HCT116 (cell line): Measurements from ENCODE around the gene IFI27L2. TPM values are rescaled to one million over a fixed set of nuclear protein-coding genes. Genes with fewer than 3 reads are reported as not detected.

Experiments used
- ATAC-seq: fragments of 200-7000 bp; cut with Tn5 transposase; 2 replicates; pipeline ENCODE4 v1.9.1; 2020; ENCODE audit warnings: mild to moderate bottlenecking, moderate library complexity
- BruUV-seq: library from RNA; stranded (reverse); fragments of 400-500 nt; replicated peaks from 2 replicates; lab custom pipeline; 2021; lab: Mats Ljungman, UMichigan
- CTCF ChIA-PET: fragments of 300-600 bp; sonication (Branson Sonifier 250); formaldehyde crosslinking; loops from one replicate; lab custom pipeline; 2021; ENCODE audit warnings: antibody characterized with exemption; lab: Charles Lee
- POLR2A ChIA-PET: fragments of 300-600, 350-600 bp; sonication (Branson Sonifier 250); formaldehyde crosslinking; loops from one replicate; lab custom pipeline; 2021; ENCODE audit warnings: antibody characterized with exemption; lab: Charles Lee
- RAD21 ChIA-PET, 2 experiments: fragments of 300-600 bp; sonication (Branson Sonifier 250); formaldehyde crosslinking; loops; one replicate each; lab custom pipeline; 2023; ENCODE audit warnings: low total read pairs in 2 of 2; ENCODE audit not compliant: uncharacterized antibody in 2 of 2, unreplicated experiment in 2 of 2, low non-redundant PET in 1 of 2; lab: Charles Lee
- DNase-seq: peaks from one replicate; pipeline ENCODE4 v3.0.0-alpha.2; 2010; ENCODE audit warnings: low read depth, low spot score
- H2AFZ ChIP-seq: fragments of 200-600 bp; shearing (Covaris generic), sonication (generic); 2 replicates; pipeline ENCODE4 v1.6.1; 2017; ENCODE audit warnings: low read depth, mixed run types, mixed read lengths, antibody characterized with exemption, low read length; ENCODE audit not compliant: poor library complexity, severe bottlenecking
- H3K27ac ChIP-seq: 2 replicates; pipeline ENCODE4 v1.5.1; 2012; ENCODE audit warnings: low read depth, low read length
- H3K27me3 ChIP-seq: fragments of 200-600 bp; sonication (generic); 2 replicates; pipeline ENCODE4 v1.6.1; 2016; ENCODE audit warnings: mixed run types, low read length, mixed read lengths; ENCODE audit not compliant: insufficient read depth
- H3K36me3 ChIP-seq, 2 experiments: fragments of 200-500 bp in 1 of 2; fragments of 200-600 bp in 1 of 2; sonication (Bioruptor generic) in 1 of 2; sonication (generic) in 1 of 2; 2 replicates each; pipeline versions ENCODE4 v1.5.1 to v1.6.1; 2014 to 2016; ENCODE audit warnings: low read length in 2 of 2, inconsistent platforms in 1 of 2, mixed read lengths in 1 of 2, mixed run types in 1 of 2; ENCODE audit not compliant: insufficient read depth in 2 of 2, control insufficient read depth in 1 of 2
- H3K4me1 ChIP-seq, 2 experiments: fragments of 200-600 bp in 1 of 2; sonication (generic) in 1 of 2; 2 replicates each; pipeline versions ENCODE4 v1.5.1 to v1.6.1; 2012 to 2017; ENCODE audit warnings: low read length in 2 of 2, inconsistent platforms in 1 of 2, mild to moderate bottlenecking in 1 of 2, mixed read lengths in 1 of 2, mixed run types in 1 of 2, moderate library complexity in 1 of 2; ENCODE audit not compliant: insufficient read depth in 2 of 2, control insufficient read depth in 1 of 2
- H3K4me2 ChIP-seq: fragments of 200-600 bp; sonication (generic); 2 replicates; pipeline ENCODE4 v1.6.1; 2017; ENCODE audit warnings: mixed run types, low read length, mixed read lengths
- H3K4me3 ChIP-seq, 2 experiments: fragments of 200-600 bp in 1 of 2; sonication (generic) in 1 of 2; replicated peaks in 1 of 2; 2 replicates each; pipeline ENCODE4 v1.5.1; 2011 to 2016; ENCODE audit warnings: low read length in 2 of 2, control low read depth in 1 of 2, low read depth in 1 of 2, mild to moderate bottlenecking in 1 of 2, mixed read lengths in 1 of 2, mixed run types in 1 of 2
- H3K79me2 ChIP-seq: fragments of 200-600 bp; sonication (generic); 2 replicates; pipeline ENCODE4 v1.6.1; 2017; ENCODE audit warnings: mild to moderate bottlenecking, mixed run types, low read length, moderate library complexity, mixed read lengths; ENCODE audit not compliant: insufficient read depth
- H3K9ac ChIP-seq: fragments of 200-600 bp; sonication (generic); 2 replicates; pipeline ENCODE4 v1.6.1; 2016; ENCODE audit warnings: low read length, mixed read lengths
- H3K9me2 ChIP-seq: fragments of 200-600 bp; sonication (generic), shearing (Covaris generic); 2 replicates; pipeline ENCODE4 v1.6.1; 2017; ENCODE audit warnings: mixed run types, mild to moderate bottlenecking, moderate library complexity; ENCODE audit not compliant: insufficient read depth
- H3K9me3 ChIP-seq, 2 experiments: fragments of 200-500 bp in 1 of 2; fragments of 200-600 bp in 1 of 2; sonication (Bioruptor generic) in 1 of 2; sonication (generic) in 1 of 2; 2 replicates each; pipeline ENCODE4 v1.6.1; 2014 to 2017; ENCODE audit warnings: low read length in 2 of 2, mixed read lengths in 2 of 2, inconsistent platforms in 1 of 2, low read depth in 1 of 2, mild to moderate bottlenecking in 1 of 2, mixed run types in 1 of 2, moderate library complexity in 1 of 2; ENCODE audit not compliant: control insufficient read depth in 1 of 2, insufficient read depth in 1 of 2
- H4K20me1 ChIP-seq: fragments of 200-600 bp; sonication (generic), shearing (Covaris generic); 2 replicates; pipeline ENCODE4 v1.6.1; 2017; ENCODE audit warnings: mixed run types, mild to moderate bottlenecking, moderate library complexity; ENCODE audit not compliant: insufficient read depth
- CBX3 ChIP-seq: IDR thresholded peaks from 2 replicates; pipeline ENCODE4 v1.6.1; 2012; ENCODE audit warnings: low read depth
- CEBPB ChIP-seq: IDR thresholded peaks from 2 replicates; pipeline ENCODE4 v1.6.1; 2012; ENCODE audit warnings: low read depth
- EGR1 ChIP-seq: IDR thresholded peaks from 2 replicates; pipeline ENCODE4 v1.6.1; 2012; ENCODE audit warnings: low read depth
- ELF1 ChIP-seq: IDR thresholded peaks from 2 replicates; pipeline ENCODE4 v1.6.1; 2012; ENCODE audit warnings: low read depth, borderline replicate concordance
- EZH2phosphoT487 ChIP-seq: fragments of 200-600 bp; IDR thresholded peaks from 2 replicates; pipeline ENCODE4 v1.6.1; 2018; ENCODE audit warnings: antibody characterized with exemption, borderline replicate concordance
- FOSL1 ChIP-seq: IDR thresholded peaks from 2 replicates; pipeline ENCODE4 v1.6.1; 2012; ENCODE audit warnings: low read depth
- POLR2A ChIP-seq: IDR thresholded peaks from 2 replicates; pipeline ENCODE4 v1.7.0; 2011; ENCODE audit warnings: borderline replicate concordance; ENCODE audit not compliant: insufficient read depth, insufficient read length; ENCODE audit errors: extremely low read depth
- SP1 ChIP-seq: IDR thresholded peaks from 2 replicates; pipeline ENCODE4 v1.6.1; 2012; ENCODE audit warnings: low read depth
- SRF ChIP-seq: IDR thresholded peaks from 2 replicates; pipeline ENCODE4 v1.6.1; 2012; ENCODE audit warnings: low read depth
- TCF7L2 ChIP-seq: IDR thresholded peaks from 2 replicates; pipeline ENCODE4 v1.7.0; 2011; ENCODE audit warnings: borderline replicate concordance, inconsistent platforms; ENCODE audit not compliant: insufficient read depth, insufficient read length; ENCODE audit errors: extremely low read depth
- ZFX ChIP-seq: fragments of 450-650 bp; IDR thresholded peaks from 2 replicates; pipeline ENCODE4 v1.6.1; 2017
- intact Hi-C: fragments of 100-400 bp; cut with micrococcal nuclease; formaldehyde crosslinking; loops from 2 replicates; pipeline ENCODE4 v1.10.0; 2022
- total RNA-seq: library from RNA; stranded (reverse); gene quantifications from one replicate; pipeline ENCODE4 v1.2.1, GENCODE V29; 2021; ENCODE audit not compliant: unreplicated experiment
- TF ChIP-seq, protein P1 (sequence below): IDR thresholded peaks from 2 replicates; pipeline ENCODE4 v1.6.1; 2012
- TF ChIP-seq, protein P2 (sequence below): IDR thresholded peaks from 2 replicates; pipeline ENCODE4 v1.6.1; 2012; ENCODE audit warnings: low read depth

The IFI27L2 gene
- total RNA-seq, 1 experiment from 2014 or later, result 42.9 TPM

DNA sequence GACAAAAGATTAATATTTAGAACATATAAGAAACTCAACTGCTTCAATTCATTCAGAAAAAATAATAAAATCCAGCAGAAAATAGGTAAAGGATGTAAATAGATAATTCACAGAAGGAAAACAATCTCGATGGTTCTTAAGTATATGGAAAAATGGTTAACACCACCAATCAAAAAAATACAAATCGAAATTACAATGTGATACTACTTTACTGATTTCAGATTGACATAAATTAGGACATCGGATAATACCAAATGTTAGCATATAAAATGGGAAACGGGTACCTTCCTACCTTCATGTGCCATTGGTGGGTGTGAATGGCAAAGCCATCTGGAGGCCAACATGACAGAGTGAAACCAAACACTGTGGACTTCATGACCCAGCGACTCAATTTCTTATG, 43.1 kb upstream of the IFI27L2 start:
- intact Hi-C loops, result no loop called here
- BruUV-seq, result no TSS peak
- Histone ChIP-seq H3K36me3 (no peaks in the 10 kb centered on the region), H3K9ac (no peak overlapping the region), H3K4me3 (no peak overlapping the region), H4K20me1 (no peaks in the 10 kb centered on the region)
- no peak for DNase-seq
- CTCF ChIA-PET, result no interaction called here
- TF ChIP-seq EGR1 (no peak), CEBPB (no peak), SRF (no peak), FOSL1 (no peak)
- TF ChIP-seq, all 23 proteins: peak for 0
- Histone ChIP-seq H3K27ac (no peak overlapping the region), H2AFZ (no peak overlapping the region), H3K9me3 (no peaks in the 10 kb centered on the region), H3K4me1 (peaks cover 3 to 14% of the 10 kb centered on the region in 2 experiments; a peak in 3 of 4 replicates), H3K79me2 (no peaks in the 10 kb centered on the region), H3K27me3 (no peaks in the 10 kb centered on the region), H3K4me2 (no peak overlapping the region), H3K9me2 (no peaks in the 10 kb centered on the region)
- ChIA-PET POLR2A (interaction anchor here (1.1 kb wide), 1 partner anchor 27 kb away, joined by 4 read pairs; no protein-coding TSS in a partner anchor), RAD21 (no interaction called here)
- no peak for ATAC-seq

GRCh38 chr14:94171208-94171607, 41.8 kb upstream of the IFI27L2 start:
- Histone ChIP-seq H3K9me3 (no peaks in the 10 kb centered on the region), H3K27me3 (no peaks in the 10 kb centered on the region), H3K4me3 (no peak overlapping the region), H3K79me2 (no peaks in the 10 kb centered on the region), H3K4me1 (peaks cover 3 to 14% of the 10 kb centered on the region in 2 experiments; a peak in 3 of 4 replicates), H3K4me2 (no peak overlapping the region), H4K20me1 (no peaks in the 10 kb centered on the region), H3K9ac (no peak overlapping the region), H3K36me3 (no peaks in the 10 kb centered on the region), H3K27ac (no peak overlapping the region), H3K9me2 (no peaks in the 10 kb centered on the region), H2AFZ (no peak overlapping the region)
- intact Hi-C loops, result no loop called here
- RAD21 ChIA-PET, result no interaction called here
- TF ChIP-seq SRF (no peak), ZFX (no peak), ELF1 (no peak), TCF7L2 (no peak), SP1 (no peak), EZH2phosphoT487 (no peak), CEBPB (no peak), POLR2A (no peak), CBX3 (no peak)
- TF ChIP-seq, protein P1, sequence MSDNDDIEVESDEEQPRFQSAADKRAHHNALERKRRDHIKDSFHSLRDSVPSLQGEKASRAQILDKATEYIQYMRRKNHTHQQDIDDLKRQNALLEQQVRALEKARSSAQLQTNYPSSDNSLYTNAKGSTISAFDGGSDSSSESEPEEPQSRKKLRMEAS, result no peak
- TF ChIP-seq, protein P2, sequence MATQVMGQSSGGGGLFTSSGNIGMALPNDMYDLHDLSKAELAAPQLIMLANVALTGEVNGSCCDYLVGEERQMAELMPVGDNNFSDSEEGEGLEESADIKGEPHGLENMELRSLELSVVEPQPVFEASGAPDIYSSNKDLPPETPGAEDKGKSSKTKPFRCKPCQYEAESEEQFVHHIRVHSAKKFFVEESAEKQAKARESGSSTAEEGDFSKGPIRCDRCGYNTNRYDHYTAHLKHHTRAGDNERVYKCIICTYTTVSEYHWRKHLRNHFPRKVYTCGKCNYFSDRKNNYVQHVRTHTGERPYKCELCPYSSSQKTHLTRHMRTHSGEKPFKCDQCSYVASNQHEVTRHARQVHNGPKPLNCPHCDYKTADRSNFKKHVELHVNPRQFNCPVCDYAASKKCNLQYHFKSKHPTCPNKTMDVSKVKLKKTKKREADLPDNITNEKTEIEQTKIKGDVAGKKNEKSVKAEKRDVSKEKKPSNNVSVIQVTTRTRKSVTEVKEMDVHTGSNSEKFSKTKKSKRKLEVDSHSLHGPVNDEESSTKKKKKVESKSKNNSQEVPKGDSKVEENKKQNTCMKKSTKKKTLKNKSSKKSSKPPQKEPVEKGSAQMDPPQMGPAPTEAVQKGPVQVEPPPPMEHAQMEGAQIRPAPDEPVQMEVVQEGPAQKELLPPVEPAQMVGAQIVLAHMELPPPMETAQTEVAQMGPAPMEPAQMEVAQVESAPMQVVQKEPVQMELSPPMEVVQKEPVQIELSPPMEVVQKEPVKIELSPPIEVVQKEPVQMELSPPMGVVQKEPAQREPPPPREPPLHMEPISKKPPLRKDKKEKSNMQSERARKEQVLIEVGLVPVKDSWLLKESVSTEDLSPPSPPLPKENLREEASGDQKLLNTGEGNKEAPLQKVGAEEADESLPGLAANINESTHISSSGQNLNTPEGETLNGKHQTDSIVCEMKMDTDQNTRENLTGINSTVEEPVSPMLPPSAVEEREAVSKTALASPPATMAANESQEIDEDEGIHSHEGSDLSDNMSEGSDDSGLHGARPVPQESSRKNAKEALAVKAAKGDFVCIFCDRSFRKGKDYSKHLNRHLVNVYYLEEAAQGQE, result no peak
- BruUV-seq, result no TSS peak
- ATAC-seq, result no peak
- no peak for DNase-seq
- CTCF ChIA-PET, result interaction anchor here (1.8 kb wide), 1 partner anchor 35 kb away, joined by 6 read pairs; no protein-coding TSS in a partner anchor
- POLR2A ChIA-PET, result no interaction called here
